Neural cell (in vitro differentiated cells): ENCODE results near the gene MT1HL1.

Source experiments
- CTCF ChIP-seq: fragments of 450-650 bp; IDR thresholded peaks from 2 replicates; pipeline ENCODE4 v1.5.1; 2014; ENCODE audit warnings: antibody characterized with exemption, mild to moderate bottlenecking, moderate library complexity; ENCODE audit not compliant: poor library complexity, severe bottlenecking
- EP300 ChIP-seq: fragments of 450-650 bp; conservative IDR thresholded peaks from 2 replicates; pipeline ENCODE4 v1.6.1; 2014; ENCODE audit warnings: antibody characterized with exemption, mild to moderate bottlenecking, moderate library complexity; ENCODE audit not compliant: poor library complexity, severe bottlenecking
- MXI1 ChIP-seq: fragments of 450-650 bp; conservative IDR thresholded peaks from 2 replicates; pipeline ENCODE4 v1.6.1; 2014; ENCODE audit warnings: antibody characterized with exemption, mild to moderate bottlenecking; ENCODE audit not compliant: poor library complexity, severe bottlenecking
- POLR2AphosphoS5 ChIP-seq: IDR thresholded peaks from 2 replicates; pipeline ENCODE4 v1.6.1; 2012
- TAF1 ChIP-seq: IDR thresholded peaks from 2 replicates; pipeline ENCODE4 v1.6.1; 2012; ENCODE audit warnings: low read depth

- no peak for TF ChIP-seq TAF1
- no peak for TF ChIP-seq CTCF
- no peak for TF ChIP-seq POLR2AphosphoS5
- TF ChIP-seq MXI1: no peak
- no peak for TF ChIP-seq EP300
These were observed 14.2 kb downstream of the MT1HL1 start for GRCh38 chr1:236990052-236990445.
